Keratinocyte (primary cell): ENCODE results near the gene CPAMD8. TPM values are rescaled to one million over a fixed set of nuclear protein-coding genes. Genes with fewer than 3 reads are reported as not detected.

Experiments used
- DNase-seq: peaks from one replicate; pipeline ENCODE4 v3.0.0-alpha.2; 2011; ENCODE audit warnings: low read depth, missing footprints, low spot score
- FAIRE-seq: peaks from 2 replicates; lab custom pipeline; 2011; peaks lifted over from hg19 to GRCh38; lab: Jason Lieb, UNC
- H2AFZ ChIP-seq: 2 replicates; pipeline ENCODE4 v1.6.0; 2012; ENCODE audit warnings: low read length, control low read depth, inconsistent platforms; ENCODE audit not compliant: control insufficient read depth
- H3K27ac ChIP-seq: 2 replicates; pipeline ENCODE4 v1.5.1; 2011; ENCODE audit warnings: low read length; ENCODE audit not compliant: control insufficient read depth, insufficient read depth
- H3K27me3 ChIP-seq: 3 replicates; pipeline ENCODE4 v1.6.0; 2011; ENCODE audit warnings: low read length; ENCODE audit not compliant: control insufficient read depth, insufficient read depth; ENCODE audit errors: extremely low read depth
- H3K36me3 ChIP-seq, 2 experiments: 2 replicates in 1 of 2; 3 replicates in 1 of 2; pipeline ENCODE4 v1.5.1; 2011; ENCODE audit warnings: low read length in 2 of 2, mild to moderate bottlenecking in 1 of 2; ENCODE audit not compliant: control insufficient read depth in 2 of 2, insufficient read depth in 2 of 2; ENCODE audit errors: extremely low read depth in 1 of 2
- H3K4me1 ChIP-seq: 3 replicates; pipeline ENCODE4 v1.5.1; 2011; ENCODE audit warnings: low read length; ENCODE audit not compliant: control insufficient read depth, insufficient read depth; ENCODE audit errors: extremely low read depth
- H3K4me2 ChIP-seq: 3 replicates; pipeline ENCODE4 v1.6.0; 2011; ENCODE audit warnings: low read depth, low read length; ENCODE audit not compliant: control insufficient read depth, insufficient read depth; ENCODE audit errors: extremely low read depth
- H3K4me3 ChIP-seq, 3 experiments: fragments of 200-600 bp in 1 of 3; sonication (generic) in 1 of 3; 2 replicates in 2 of 3; 3 replicates in 1 of 3; pipeline ENCODE4 v1.5.1; 2011 to 2016; ENCODE audit warnings: low read length in 3 of 3, mild to moderate bottlenecking in 3 of 3, control low read depth in 2 of 3, inconsistent platforms in 1 of 3, low read depth in 1 of 3, mixed read lengths in 1 of 3, mixed run types in 1 of 3, moderate library complexity in 1 of 3; ENCODE audit not compliant: control insufficient read depth in 2 of 3, insufficient read depth in 2 of 3; ENCODE audit errors: extremely low read depth in 1 of 3
- H3K79me2 ChIP-seq: 2 replicates; pipeline ENCODE4 v1.6.0; 2012; ENCODE audit warnings: low read length; ENCODE audit not compliant: control insufficient read depth, insufficient read depth
- H3K9ac ChIP-seq: 3 replicates; pipeline ENCODE4 v1.6.0; 2011; ENCODE audit warnings: low read length; ENCODE audit not compliant: control insufficient read depth, insufficient read depth; ENCODE audit errors: extremely low read depth
- H3K9me1 ChIP-seq: 3 replicates; pipeline ENCODE4 v1.6.0; 2011; ENCODE audit warnings: low read length; ENCODE audit not compliant: control insufficient read depth, insufficient read depth; ENCODE audit errors: extremely low read depth
- H3K9me3 ChIP-seq: 2 replicates; pipeline ENCODE4 v1.5.1; 2012; ENCODE audit warnings: low read depth, low read length; ENCODE audit not compliant: control insufficient read depth
- H4K20me1 ChIP-seq: 3 replicates; pipeline ENCODE4 v1.6.0; 2011; ENCODE audit warnings: low read length; ENCODE audit not compliant: control insufficient read depth, insufficient read depth; ENCODE audit errors: extremely low read depth
- CTCF ChIP-seq, 3 experiments: IDR thresholded peaks in 1 of 3; conservative IDR thresholded peaks in 1 of 3; optimal IDR thresholded peaks in 1 of 3; 2 replicates in 2 of 3; 3 replicates in 1 of 3; pipeline versions ENCODE3 to v1.5.1; 2011; ENCODE audit warnings: low read length in 3 of 3, mild to moderate bottlenecking in 3 of 3, moderate library complexity in 2 of 3, control low read depth in 1 of 3, inconsistent platforms in 1 of 3; ENCODE audit not compliant: insufficient read depth in 2 of 3; ENCODE audit errors: extremely low read depth in 1 of 3
- EZH2 ChIP-seq: IDR thresholded peaks from one replicate; pipeline ENCODE4 v1.6.1; 2012; ENCODE audit warnings: inconsistent platforms, mild to moderate bottlenecking, low read length, moderate library complexity
- dilution Hi-C: fragments of 300-500 bp; cut with MboI; formaldehyde crosslinking; loops from one replicate; pipeline ENCODE4 v1.7.0; 2020; ENCODE audit warnings: low sequenced_read_pairs; ENCODE audit not compliant: extremely low pct_ligation_motif_present
- polyA plus RNA-seq, 5 experiments: library from polyadenylated mRNA; depleted of rRNA in 3 of 5; stranded (reverse) in 3 of 5; stranded (forward) in 1 of 5; unstranded in 1 of 5; fragments of >200 nt; gene quantifications; 1 replicate in 1 of 5; 2 replicates in 3 of 5; 3 replicates in 1 of 5; pipeline versions ENCODE4 v1.2.1 to v1.2.3, GENCODE V29; 2011 to 2012; ENCODE audit warnings: missing spikeins in 2 of 5, low read depth in 1 of 5, low replicate concordance in 1 of 5

The CPAMD8 gene
- polyA plus RNA-seq, 1 donor (not counting 4 experiments of a cell fraction or from before 2014, with no cell fraction given), result 0.38 TPM

GRCh38 chr19:16849168-16849567, 177.4 kb downstream of the CPAMD8 start:
- Histone ChIP-seq H3K4me2 (no peak overlapping the region), H2AFZ (no peak overlapping the region), H4K20me1 (peaks cover 3% of the 10 kb centered on the region), H3K27ac (no peak overlapping the region), H3K9me1 (no peaks in the 10 kb centered on the region), H3K79me2 (peaks cover 8% of the 10 kb centered on the region), H3K27me3 (no peaks in the 10 kb centered on the region), H3K4me3 (no peak overlapping the region), H3K4me1 (no peaks in the 10 kb centered on the region), H3K9me3 (no peaks in the 10 kb centered on the region), H3K9ac (no peak overlapping the region), H3K36me3 (peaks cover 40 to 42% of the 10 kb centered on the region in 2 experiments)
- dilution Hi-C loops, result no loop called here
- DNase-seq (no peak), FAIRE-seq (no peak)
- no peak for TF ChIP-seq EZH2
- no peak for TF ChIP-seq CTCF (optimal IDR thresholded peaks at IDR 0.05 in 1 of 3, IDR thresholded peaks at IDR 0.05 in 1 of 3, conservative IDR thresholded peaks at IDR 0.05 in 1 of 3; ENCODE audit: extremely low read depth in 1 of 3, insufficient read depth in 2 of 3, low read length in 3 of 3)

- Histone ChIP-seq H3K9me1 (no peaks in the 10 kb centered on the region), H2AFZ (no peak overlapping the region), H3K79me2 (peaks cover 17% of the 10 kb centered on the region), H3K36me3 (peaks cover 29 to 43% of the 10 kb centered on the region in 2 experiments), H4K20me1 (no peaks in the 10 kb centered on the region), H3K27me3 (no peaks in the 10 kb centered on the region), H3K9me3 (no peaks in the 10 kb centered on the region), H3K4me2 (no peak overlapping the region), H3K4me1 (no peaks in the 10 kb centered on the region), H3K27ac (no peak overlapping the region), H3K9ac (no peak overlapping the region), H3K4me3 (no peak overlapping the region)
- TF ChIP-seq EZH2 (no peak), CTCF (optimal IDR thresholded peaks at IDR 0.05 in 1 of 3, IDR thresholded peaks at IDR 0.05 in 1 of 3, conservative IDR thresholded peaks at IDR 0.05 in 1 of 3; ENCODE audit: extremely low read depth in 1 of 3, insufficient read depth in 2 of 3, low read length in 3 of 3) (no peak)
- DNase-seq (no peak), FAIRE-seq (no peak)
- dilution Hi-C loops, result no loop called here
Observed at GRCh38 chr19:16847430-16847829, 179.2 kb downstream of the CPAMD8 start.
